GM21447 (cell line): Measurements from ENCODE around the gene HUNK.

ENCODE experiments used
- ATAC-seq: cut with Tn5 transposase; IDR thresholded peaks from one replicate; pipeline ENCODE4 v1.9.1; 2021; ENCODE audit not compliant: unreplicated experiment

The HUNK gene

DNA sequence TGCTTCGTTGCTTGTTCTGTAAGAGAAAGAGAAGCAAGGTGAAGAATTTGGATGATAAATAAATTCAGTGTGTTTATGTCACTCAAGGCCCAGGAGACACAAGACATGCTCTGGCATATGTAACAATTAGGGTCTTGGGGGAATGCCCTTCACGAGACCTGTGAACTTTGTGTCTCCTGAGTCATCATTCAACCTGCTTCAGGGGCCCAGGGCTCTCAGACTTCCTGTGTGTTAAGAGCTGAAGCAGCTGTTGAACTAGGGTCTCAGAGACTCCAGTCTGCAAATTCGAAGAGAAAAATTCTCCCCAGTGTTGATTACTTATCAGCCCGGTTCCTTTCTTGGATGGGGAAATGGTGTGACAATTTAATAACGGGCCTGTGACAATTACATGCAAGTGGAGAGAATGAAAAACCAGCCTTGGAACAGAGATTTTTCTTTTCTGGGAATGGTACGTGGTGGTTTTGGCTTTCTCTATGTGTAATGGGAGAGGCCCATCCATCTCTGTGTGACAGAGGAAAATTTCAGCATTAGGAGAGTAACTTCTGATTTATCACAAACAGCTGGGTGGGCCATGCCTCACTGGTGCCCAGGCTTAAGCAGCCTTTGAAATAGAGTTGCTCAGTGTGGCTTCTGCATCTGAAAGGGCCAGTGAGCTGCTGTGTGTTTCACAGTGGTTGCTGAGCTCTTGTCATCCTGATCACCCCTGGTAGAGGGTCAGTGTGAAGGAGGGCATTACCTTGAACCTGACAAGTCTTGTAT, 22.4 kb downstream of the HUNK start:
- no peak for ATAC-seq

DNA sequence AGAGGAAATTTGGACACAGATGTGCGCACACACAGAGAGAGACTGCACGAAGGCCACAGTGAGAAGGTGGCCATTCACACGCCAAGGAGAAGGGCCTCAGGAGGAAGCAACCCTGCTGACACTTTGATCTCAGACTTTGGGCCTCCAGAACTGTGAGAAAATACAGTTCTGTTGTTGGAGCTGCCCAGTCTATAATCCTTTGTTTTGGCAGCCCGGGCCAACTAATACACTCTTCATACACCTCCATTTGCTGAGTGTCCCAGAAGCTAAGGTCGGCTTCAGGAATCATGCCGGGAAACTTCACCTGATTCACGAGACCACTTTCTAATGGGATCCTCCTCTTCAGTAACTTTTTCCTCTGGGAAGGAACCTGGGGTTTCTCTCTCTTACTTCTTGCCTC, 23.2 kb downstream of the HUNK start:
- no peak for ATAC-seq

DNA sequence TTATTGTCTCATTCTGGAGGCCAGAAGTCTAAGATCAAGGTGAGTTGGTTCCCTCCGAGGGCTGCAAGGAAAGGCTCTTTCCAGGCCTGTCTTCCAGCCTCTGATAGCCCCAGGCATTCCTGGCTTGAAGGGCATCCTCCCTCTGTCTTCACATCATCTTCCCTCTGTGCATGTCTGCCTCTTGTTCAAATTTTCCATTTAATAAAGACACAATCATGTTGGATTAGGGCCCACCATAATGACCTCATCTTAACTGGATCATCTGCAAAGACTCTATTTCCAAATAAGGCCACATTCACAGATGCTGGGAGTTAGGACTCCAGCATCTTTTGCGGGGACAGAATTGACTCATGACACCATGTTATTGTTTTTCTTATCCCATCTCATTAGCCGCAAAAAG, 24.5 kb downstream of the HUNK start:
- ATAC-seq: no peak

DNA sequence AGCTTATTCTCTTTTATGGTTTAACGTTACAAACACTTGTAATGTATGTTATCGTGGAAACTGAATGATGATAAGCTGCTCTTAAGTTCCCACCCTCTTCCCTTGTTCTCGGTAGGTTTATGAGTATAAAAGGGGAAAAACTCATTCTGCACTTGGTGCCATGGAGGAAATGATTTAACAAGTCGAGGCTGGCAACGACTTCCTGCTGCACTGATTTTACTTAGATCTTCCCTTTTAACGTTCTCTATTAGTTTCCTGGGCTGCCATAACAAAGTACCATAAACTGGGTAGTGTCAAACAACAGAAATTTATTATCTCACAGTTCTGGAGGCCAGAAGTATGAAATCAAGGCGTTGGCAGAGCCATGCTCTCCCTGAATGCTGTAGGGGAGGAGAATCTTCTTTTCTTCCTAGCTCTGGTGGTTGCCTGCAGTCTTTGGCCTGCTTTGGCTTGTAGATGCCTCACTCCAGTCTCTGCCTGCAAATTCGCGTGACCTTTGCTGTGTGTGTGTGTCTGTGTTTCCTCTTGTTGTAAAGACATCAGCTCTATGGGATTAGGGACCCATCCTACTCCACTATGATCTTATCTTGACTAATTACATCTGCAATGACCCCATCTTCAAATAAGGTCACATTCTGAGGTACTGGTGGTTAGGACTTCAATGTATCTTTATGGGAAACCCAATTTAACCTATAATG, 26.3 kb downstream of the HUNK start:
- no peak for ATAC-seq

DNA sequence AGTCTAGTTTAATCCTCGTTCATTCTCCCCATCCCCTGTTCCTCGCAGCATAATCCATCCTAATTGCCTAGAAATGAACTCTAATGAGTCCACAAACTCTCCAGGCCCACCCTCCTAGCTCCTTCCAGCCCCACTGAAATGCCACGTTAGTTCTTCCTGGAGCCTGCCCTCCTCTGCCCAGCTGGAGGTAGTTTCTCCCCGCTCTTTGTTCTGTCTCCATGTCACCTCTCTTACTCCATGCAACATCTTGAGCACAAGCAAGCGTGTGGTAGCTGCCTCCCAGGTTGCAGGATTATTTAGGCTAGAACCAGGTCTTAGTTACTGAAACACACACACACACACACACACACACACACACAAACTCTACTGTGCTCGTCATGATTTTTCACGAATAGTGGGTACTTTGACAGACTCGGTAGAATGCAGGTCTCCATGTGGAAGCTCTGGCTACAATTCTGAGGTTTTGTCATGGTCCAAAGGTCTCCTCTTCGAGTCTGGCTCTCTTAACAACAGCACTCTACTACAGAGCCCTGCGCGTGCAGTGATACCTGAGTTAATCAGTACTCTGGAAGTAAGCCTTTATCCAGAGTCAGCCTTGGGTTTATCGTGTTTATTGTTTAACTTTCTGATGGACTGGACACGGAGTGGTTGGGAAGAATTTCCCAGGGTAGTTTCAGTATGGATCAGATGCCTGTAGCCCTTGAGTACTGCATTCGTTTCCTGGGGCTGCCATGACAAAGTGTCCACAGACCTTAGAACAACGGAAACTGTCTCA, 27.5 kb downstream of the HUNK start:
- no peak for ATAC-seq

DNA sequence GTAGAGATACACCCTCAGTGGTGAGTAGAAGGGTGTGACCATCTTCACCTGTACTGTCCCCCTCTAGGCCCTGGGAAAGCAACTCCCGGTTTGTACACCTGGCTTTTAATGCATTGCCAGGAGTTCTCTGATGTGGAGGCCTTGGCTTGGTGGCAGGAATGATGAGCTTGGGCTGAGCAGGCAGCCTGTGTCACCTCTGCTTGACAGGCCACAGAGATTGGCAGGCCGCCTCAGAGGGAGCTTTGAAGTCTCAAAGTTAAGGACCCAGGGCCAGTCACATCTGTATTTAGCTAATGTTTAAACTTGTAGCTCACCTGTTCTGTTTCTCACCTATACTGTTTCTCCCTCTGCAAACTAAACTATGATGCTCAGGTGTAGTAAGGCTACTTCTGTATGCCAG, 28.5 kb downstream of the HUNK start:
- no peak for ATAC-seq

DNA sequence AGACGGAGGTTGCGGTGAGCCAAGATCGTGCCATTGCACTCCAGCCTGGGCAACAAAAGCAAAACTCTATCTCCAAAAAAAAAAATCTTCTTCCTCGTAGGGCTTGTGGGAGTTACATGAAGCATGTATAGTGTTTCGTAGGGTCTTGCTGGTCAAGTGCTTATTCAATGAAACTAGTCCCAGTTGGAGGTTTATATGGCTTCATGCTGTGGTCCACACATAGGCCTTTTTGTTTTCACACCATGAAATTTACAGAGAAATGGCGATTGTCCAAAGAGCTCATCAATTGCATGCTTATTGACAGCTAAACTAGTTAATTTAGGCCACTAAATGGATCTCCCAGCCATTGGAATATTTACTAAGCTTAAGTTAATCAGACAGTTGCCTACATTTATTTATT, 29.6 kb downstream of the HUNK start:
- ATAC-seq: no peak

DNA sequence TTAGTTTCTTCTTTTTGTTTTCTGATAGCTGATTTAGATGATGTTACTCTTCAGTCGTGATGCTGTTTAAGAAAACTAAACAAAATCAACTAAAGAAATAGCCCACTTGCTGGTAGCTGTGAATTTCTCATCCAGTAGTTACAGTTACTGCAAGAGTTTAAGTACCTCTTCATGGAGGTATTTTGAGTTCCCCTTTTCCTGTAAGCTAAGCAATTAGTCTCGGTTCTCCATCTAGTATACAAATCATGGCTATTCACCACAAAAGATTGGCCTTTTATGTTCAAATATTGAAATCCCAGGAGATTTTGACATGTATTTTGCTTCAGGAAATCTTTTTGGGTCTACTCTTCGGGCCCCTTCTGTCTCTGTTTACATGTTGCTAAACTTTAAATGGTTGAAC, 31.1 kb downstream of the HUNK start:
- no peak for ATAC-seq

DNA sequence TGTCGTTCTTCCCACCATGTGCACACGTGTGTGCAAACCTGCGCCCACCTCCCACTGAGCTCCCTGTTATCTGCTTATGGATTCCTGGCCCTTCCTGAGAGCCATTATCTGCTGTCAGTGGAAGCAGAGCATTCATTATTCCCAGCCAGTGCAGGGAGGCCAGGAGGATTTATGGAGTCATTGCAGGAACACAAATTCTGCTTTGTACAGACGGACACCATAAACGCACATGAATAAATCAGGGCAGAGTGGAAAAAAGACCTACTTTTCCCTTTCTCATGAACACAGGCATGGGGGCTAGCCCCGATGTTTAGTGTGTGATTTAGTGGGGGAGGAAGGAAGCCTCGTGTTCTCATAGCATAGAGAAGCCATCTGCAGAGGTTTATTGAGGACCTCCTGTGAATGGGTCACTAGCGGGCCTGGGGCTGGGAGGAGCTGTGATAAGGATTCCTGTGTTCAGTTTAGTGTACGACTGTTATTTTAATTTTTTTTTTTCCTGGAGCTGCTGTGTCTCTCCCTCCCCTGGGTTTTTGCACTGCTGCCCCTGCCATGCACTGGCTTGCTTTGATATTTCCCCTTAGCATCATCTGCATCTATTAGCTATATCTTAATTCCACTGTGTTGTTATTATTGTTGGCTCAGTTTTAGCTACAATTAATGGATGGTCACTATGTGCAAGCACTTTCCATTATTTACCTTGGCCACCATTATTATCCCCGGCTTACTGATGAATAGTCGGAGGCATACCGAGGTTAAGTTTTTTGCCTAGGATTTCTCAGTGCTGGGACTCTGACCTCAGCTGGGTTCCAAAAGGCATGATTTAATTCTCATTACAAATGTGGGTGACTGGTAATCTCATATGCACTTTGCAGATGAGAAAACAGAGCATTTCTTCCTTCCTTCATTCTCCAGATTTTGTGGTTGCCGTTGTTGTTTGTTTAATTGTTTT, 33.0 kb downstream of the HUNK start:
- ATAC-seq: no peak

DNA sequence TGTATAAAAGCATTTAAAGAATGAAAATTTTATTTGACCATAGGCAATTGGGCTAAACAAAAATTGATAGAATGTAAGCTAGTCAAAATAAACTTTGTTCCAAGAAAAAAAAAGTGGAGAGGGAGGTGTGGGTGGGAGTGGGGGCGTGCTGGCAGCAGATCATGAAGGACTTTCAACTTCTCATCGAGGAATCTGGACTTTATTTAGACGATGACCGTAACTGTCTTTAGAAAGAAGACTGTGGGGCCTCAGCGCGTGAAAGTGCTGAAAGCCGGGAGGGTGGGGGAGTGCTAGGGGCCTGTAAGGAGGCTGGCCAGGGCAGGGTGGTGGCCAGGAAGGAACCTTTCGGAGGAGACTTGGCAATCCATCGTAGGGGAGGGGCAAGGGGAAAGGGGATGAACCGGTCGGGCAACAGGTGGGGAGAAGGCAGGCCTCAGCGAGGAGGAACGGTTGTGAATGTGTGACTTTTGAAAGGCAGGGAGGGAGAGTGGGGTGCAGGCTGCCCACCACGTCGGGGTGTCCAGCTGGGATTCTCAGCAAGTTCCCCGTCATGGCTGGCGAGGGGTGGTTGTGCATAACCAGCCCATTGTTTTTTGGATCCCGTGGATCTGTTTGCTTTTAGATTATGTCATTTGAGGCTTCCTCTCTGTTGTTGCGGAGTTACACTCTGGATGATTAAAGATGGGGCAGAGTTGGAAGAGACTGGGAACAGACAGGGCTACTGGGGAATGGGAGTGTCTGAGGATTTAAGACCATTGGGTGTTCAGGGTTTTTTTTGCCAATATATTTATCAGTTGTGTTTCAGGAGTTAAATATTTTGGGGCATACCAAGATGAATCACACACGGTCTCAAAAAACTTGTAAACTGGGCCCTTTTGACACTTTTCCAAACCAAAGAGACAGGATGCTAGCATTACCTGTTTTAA, 35.5 kb downstream of the HUNK start:
- no peak for ATAC-seq

DNA sequence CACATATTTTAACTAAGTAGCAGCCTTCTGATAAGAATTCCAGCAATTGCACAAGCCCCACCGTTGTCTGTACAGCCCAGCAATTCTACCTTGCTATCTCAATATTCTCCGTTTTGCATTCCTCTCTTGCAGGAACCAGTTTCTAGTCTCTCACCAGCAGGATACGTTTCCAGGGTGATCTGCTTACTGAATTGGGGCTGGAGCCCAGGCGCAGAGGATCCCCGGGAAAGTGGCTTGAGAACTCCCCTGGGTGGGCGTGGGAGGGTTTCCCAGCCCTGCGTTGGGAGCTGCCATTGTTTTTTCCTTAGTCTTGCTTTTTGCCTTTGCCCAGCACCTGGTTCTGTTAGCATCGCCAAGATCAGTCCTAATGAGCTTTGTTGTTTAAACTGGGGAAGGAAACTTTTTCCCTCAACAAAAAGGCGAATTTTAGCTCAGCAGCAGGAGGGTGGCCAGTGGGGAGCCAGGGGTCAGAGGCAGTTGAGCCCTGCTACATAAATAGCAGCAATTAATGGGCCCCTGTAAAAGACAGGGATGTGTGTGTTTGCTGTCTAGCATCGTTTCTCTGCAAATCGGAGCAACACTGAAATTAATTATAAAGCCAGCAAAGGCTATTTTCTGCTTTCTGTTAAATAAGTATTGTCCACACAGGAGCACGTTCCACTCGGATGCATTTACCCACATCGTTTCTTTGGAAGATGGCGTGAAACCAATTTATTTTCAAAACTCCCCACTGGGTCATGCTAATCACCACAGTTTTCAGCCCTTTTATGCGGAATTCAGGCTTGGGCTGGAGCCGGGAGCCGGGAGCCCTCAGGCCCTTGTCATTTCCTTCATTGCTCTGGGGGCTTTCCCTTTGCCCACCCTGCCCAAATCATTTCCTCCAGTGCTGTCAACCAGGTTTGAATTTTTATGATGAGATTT, 36.6 kb downstream of the HUNK start:
- ATAC-seq: no peak

DNA sequence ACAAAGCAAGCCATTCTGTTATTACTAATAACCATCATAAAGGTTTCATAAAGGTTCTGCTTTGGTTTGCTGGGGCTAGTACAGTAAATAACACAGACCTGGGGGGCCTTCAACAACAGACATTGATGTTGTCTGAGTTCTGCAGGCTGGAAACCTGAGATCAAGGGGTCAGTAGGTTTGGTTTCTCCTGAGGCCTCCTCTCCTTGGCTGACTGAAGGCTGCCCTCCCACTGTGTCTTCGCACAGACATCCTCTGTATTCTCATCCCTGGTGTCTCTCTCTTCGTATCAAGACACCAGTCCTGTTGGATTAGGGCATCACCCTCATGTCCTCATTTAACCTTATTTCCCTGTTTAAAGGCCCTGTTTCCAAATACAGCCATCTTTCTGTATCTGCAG, 37.3 kb downstream of the HUNK start:
- no peak for ATAC-seq

DNA sequence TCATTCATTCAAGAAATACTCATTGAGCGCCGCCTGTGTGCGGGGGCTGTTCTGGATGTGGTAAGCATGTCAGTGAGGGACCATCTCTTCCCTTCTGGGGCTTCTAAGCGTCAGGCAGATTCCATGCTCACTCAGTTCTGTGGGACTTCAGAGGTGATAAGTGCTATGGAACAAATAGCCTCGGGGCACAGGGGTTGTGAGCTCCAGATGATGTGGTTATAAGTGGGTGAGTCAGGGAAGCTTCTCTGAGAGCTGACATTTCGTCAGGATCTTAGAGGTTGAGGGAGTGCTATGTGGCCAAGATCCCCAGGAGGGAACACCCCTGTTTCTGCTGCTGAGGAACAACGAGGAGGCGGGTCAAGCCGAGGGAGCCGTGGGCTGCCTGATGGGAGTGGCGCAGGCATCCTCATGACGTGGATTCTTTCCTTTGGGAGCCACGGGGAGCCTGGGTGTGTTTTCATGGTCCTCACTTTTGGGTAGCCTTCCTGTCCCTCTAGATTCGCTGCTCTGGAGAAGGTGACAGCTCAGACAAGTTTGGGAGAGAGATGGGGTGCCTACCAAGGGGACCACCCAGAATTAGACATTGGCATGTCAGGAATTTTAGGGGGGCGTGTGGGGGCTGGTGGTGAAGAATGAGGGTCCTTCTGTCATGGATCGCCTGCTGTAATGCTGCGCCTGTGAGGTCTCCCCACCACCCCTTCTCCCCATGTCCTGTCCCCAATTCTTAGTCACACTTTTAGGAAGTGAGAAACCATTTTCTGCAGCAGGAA, 38.5 kb downstream of the HUNK start:
- no peak for ATAC-seq

DNA sequence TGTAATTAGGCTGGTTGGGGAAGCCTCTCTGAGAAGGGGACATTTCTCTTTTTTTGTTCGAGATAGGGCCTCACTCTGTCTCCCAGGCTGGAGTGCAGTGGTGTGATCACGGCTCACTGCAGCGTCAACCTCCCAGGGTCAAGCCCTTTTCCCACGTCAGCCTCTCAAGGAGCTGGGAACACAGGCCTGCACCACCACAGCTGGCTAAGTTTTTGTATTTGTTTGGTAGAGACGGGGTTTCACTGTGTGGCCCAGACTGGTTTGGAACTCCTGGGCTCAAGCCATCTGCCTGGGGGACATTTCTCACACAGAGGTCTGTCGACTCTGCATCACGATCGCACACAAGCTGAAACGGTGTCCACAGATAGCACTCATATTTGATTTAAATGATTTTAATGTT, 39.7 kb downstream of the HUNK start:
- ATAC-seq: no peak

DNA sequence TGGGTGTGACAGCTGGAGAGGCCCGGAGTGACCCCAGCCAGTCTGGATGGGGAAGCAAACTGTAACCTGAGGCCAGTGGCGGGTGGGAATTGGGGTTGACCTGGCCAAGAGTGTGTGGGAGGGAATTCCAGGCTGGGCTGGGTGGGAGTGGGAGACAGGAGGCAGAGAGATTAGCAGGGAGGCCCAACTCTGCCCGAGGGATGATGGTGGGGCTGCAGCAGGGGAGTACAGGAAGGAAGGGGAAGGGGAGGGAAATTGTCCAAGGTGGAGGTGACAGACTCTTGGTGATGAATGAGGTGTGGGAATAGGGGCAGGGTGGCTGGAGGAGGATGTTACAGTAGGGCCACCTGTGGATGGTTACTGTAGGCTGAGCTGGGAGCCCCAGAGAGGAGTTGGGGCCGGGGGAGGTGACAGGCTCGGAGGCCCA, 40.4 kb downstream of the HUNK start:
- no peak for ATAC-seq

DNA sequence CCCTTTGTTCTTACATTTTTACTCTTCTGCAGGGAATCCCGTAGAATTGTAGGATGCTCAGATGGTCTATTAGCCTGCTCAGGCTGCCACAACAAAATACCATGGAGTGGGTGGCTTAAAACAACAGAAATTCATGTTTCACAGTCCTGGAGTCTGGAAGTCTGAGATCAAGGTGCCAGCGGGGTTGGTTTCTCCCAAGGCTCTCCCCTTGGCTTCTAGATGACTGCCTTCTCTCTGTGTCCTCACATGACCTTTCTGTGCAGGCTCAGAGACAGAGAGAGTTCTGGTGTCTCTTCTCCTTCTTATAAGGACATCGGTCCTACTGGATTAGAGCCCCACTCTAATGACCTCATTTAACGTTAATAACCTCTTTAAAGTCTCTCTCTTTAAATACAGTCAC, 41.7 kb downstream of the HUNK start:
- no peak for ATAC-seq

DNA sequence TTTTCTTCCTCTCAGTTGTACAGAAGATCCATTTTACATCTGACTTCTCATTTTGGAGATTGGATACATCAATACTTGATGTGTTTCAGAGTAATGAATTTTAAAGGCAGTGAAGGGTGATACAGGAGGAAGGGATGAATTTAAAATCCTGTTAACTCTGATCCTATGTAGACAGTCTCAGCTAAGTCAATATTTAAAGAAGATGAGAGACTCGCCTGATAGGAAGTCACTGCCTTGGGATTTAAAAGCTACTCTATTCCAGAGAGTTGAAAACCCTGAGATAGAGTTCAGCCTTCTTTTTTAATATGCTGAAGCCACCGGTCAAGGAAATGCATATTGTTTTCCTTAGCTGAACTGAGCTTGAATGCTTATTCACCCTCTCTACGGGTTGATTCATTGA, 42.7 kb downstream of the HUNK start:
- no peak for ATAC-seq

DNA sequence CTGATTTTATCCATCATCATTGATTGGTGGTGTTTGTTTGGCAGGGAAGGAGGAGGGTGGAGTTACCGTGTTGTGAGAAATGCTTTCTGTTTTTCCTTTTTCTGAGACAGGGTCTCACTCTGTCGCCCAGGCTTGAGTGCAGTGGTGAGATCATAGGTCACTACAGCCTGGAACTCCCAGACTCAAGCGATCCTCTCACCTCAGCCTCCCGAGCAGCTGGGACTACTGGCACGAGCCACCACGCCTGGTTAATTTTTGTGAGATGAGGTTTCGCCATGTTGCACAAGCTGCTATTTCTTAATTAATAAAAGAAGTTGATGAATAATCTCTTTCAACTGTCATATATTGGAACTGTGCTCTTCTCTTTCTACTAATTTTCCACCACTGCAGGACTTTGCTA, 44.3 kb downstream of the HUNK start:
- no peak for ATAC-seq
